Measurements from ENCODE around the gene GALNT3.
A peak's percentile ranks its signal among the peaks of the same experiment; 100 is the strongest.

GALNT3 gene

DNA sequence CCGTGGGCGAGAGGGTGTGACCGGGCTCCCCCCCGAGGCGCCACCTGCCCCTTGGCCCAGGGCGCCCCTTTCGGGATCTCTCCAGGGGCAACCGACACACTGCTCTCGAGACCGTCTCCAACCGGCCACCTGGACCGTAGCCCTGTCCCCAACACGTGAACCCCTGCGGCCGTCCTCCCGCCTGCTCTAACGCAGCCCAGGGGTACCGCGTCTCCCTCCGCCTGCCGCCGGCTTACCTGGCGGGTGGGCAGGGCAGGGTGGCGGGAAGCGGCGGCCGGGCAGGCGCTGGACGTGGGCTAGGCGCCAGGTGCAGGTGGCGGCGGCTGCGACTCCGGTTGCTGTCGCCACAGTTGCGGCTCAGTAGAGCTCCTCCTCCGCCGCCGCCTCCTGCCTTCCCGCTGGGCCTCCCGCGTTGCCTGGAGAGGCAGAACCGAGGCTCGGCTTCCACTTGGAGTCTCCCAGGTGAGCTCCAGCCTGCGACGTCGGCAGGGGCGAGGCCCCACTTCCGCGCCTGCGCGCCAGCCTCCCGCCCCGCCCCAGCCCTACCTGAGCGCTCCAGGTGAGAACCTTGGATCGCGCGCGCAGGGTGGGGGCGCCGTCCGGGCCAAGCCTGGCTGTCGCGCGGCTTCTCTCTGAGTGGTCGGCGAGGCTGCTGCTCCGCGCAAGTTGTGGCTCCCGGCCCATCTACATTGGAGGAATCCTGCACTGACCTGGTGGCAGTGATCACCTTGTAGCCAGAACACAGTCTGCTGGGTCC, at the start of gene GALNT3:
GALNT3 (minus strand) TSS at position 469 of the 757 bp plus-strand sequence. CDS start 23,547 bp downstream, outside the sequence.
- no peak for DNase-seq (ENCODE audit: low read depth, low spot score)

- no peak for DNase-seq (ENCODE audit: low read depth, low spot score)
These were observed 49.3 kb upstream of the GALNT3 start for GRCh38 chr2:165843351-165843750.

DNA sequence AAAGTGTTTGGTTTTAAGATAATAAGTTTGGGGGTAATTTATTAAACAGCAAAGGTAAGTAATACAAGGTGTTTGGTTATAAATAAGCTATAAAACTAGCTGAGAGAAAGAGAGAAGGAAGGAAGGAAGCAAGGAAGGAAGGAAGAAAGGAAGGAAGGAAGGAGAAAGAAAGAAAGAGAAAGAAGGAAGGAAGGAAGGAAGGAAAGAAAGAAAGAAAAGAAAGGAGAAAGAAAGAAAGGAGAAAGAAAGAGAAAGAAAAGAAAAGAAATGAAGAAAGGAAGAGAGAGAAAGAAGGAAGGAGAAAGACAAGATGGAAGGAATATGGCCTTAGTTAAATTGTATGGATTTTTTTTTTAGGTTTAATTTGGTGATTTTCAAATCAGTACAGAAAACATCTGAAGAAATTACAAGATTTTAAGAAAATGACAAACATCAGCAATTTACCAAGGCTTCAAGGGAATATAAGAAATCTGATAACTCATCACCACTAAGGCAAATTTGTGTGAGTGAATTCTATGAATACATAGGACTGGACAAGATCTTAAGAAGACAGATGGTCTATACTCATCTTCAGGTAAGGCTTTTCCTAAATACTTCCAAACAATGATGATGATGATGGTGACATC, 46.4 kb upstream of the GALNT3 start:
- DNase-seq (ENCODE audit: low read depth, low spot score), result no peak

DNA sequence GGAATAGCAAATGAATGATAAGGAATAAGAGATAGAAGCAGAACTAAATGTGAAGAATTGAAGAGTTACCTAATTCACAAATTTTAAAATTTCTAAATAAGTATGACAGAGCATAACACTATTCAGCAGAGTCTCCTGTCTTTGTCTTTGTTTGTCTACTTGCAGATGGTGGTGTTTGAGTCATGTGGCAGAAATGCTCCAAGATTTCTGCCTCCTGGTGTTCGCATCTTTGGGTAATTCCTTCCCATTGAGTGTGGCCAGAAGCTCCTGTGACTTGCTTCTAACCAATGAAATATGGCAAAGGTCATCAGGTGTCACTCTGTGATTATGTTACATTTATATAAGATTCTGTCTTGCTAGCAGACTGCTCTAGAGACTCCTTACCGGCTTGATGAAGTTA, 45.6 kb upstream of the GALNT3 start:
- DNase-seq (ENCODE audit: low read depth, low spot score), result no peak

DNA sequence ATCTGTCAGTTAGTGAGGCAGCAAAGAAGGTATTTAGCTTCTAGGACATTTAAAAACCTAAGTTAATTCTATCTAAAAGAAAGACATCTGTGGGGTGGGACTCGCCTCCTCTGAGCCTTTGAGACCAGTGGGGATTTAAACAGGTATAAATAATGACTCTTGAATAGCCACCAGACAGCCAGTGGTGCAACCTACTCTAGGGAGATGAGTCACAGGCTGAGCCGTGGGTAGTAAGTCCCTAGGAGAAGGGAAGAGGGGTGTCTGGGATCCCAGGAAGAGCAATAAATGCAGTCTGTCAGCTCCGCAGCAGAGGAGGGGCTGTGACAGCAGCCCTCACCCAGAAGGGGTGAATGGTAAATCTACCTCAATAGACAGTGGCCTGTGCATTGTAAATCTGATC, 43.1 kb upstream of the GALNT3 start:
- no peak for DNase-seq (ENCODE audit: low read depth, low spot score)

GRCh38 chr2:165835363-165835762, 41.3 kb upstream of the GALNT3 start:
- DNase-seq (ENCODE audit: low read depth, low spot score), result no peak

- no peak for DNase-seq (ENCODE audit: low read depth, low spot score)
These were observed 39.1 kb upstream of the GALNT3 start for GRCh38 chr2:165833156-165833555.

DNA sequence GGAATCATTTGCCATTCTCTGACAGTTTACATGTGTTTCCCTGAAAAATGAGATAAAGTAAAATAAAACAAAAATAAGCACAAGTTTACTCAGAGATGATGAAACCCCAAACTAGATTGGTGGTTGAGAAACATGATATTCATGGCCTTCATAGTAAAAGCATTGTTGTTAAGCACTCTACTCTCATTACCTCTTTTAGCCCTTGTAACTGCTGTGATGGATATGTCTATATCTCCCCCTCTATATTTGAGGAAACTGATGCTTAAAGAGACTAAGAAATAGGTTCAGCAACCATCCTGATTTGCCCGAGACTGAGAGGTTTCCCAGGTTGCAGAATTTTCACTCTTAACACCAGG, 33.9 kb upstream of the GALNT3 start:
- DNase-seq (ENCODE audit: low read depth, low spot score), result no peak

GRCh38 chr2:165827016-165827920, 33.2 kb upstream of the GALNT3 start:
- no peak for DNase-seq (ENCODE audit: low read depth, low spot score)

GRCh38 chr2:165825041-165825440, 31.0 kb upstream of the GALNT3 start:
- DNase-seq (ENCODE audit: low read depth, low spot score), result peak; percentile 31

DNA sequence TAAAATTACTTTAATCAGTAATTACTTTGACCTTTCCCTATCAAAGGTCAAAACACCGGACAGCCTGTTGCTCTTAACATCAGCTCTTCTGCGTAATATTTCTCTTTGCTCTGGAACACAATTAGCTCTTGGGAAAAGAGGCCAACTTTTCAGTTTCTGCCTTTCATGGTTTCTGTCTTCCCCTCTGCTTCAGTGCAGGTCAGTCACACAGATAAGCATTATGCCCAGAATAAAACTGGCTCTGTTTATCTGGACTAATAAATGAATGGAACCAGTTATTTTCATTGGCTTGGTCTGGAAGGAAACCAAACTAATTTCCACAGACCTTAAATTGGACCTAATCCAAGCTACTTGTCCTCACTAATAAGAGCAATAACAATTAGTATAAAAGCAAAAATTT, 26.2 kb upstream of the GALNT3 start:
- no peak for DNase-seq (ENCODE audit: low read depth, low spot score)

DNA sequence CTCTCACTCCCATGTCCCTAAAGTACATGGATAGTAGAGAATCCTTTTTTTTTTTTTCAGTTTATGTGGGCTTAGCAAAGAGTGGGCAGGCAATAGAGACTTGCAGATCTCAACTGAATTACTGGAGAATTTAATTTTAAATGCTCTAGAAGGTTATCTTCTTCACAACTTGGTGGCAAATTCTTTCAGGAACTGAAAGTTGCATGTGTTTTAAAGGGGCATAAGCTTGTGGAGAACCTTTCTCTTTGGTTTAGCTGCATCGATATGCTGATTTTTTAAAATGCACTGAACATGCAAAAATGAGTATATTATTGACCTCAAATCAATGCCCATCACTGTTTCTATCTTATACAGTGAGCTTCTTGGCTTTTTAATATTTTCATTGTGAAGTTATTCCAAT, 24.9 kb upstream of the GALNT3 start:
- DNase-seq (ENCODE audit: low read depth, low spot score), result no peak

DNA sequence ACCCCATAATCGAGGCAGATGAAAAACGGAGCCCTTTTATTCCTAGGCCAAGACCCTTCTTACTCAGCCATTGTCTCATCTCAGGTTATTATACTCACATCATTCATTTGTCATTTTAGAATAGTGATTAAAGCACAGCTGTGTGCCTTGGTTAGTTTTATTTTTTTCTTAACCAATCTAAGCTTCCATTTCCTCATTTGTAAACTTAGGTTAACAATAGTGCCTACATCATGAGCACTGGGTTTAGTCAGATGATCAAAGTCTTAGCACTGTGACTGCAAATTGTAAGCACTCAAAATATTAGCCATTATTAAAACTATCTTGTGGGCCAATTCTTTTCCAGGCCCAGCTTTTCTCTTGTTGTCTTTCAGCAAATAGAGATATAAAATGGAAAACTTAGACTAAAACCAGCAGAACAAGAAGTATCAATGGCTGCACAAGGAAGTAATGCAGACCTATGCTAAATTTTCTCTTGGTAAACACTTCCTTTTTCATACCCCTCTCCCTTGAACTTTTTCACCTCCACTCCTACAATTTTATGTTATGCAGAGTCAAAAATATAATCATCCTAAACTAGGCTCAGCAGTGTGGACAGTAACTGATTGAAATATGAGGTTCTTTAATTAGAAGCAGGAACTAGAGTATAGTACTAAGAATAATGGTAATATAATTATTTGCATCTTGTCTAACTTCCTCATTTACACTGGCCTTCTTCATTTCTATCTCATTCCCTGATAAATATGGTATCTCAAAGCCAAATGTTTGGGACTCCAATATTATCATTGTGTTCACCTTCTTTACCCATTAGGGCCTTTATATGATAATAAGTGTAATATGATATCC, 21.5 kb upstream of the GALNT3 start:
- no peak for DNase-seq (ENCODE audit: low read depth, low spot score)

- no peak for DNase-seq (ENCODE audit: low read depth, low spot score)
These were observed 20.4 kb upstream of the GALNT3 start for GRCh38 chr2:165814473-165814872.

- DNase-seq (ENCODE audit: low read depth, low spot score), result no peak
These were observed 17.7 kb upstream of the GALNT3 start for GRCh38 chr2:165811592-165812370.

- DNase-seq (ENCODE audit: low read depth, low spot score), result no peak
These were observed 16.4 kb upstream of the GALNT3 start for GRCh38 chr2:165810418-165810817.

DNA sequence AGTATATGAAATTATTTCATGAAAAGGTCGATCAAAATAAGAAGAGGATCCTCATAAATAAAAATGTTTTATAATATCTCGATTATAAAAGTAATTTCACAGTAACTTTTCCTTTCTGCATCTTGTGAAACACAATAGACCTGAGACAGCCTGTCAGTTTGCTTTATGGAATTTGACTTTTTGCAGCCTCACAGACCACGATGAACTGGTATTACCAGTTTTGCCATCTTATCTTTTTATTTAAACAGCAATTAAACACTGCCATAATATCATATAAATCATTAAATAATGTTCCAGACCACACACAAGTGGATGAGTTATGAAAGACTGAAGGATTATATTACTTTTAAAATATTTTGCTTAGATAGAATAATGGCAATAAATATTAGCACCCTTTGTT, 10.7 kb upstream of the GALNT3 start:
- DNase-seq (ENCODE audit: low read depth, low spot score), result no peak

DNA sequence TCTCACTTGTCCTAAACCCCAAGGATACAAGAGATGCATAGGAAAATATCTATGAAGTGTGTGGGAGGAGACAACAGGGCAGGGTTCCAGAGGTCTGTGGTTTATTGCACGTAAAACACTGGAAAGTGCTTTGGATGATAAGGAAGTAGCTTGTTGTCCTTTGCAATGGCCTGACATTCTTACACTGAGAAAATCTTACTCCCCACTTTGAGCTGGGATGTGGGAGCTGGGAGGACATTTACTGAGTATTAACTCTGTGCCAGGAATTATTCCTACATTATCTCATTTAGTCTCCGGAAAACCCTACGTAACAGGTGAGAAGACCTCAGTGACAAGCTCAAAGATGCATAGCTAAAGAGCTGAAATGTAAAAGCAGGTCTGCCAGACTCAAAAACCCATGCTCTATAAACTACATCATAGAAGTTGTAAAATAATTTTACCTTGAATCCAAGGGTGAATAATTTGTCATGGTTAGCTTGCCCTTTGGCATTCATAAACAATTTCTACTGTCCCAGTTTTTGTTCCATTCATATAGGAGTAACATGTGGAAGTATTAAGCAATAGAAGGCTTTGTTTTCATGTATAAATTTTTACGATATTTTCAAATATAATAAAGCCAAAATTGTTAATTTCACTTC, 9.2 kb upstream of the GALNT3 start:
- no peak for DNase-seq (ENCODE audit: low read depth, low spot score)

DNA sequence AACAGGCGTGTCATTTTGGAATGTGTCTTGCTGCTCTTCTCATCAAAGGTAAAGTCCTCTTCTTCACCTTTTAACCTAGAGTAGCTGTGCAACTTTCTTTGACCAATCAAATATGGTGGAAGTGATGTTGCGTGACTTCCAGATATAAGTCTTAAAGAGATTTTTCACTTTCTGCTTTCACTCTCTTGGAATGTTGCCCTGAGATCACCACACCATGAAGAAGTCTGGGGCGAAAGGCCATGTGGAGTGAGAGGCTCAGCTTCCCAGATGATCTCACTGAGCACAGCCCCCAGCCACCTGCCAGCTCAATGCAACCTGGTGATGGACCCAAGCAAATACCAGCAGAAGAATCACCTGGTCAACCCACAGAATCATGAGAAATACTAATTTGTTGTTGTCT, 7.1 kb upstream of the GALNT3 start:
- no peak for DNase-seq (ENCODE audit: low read depth, low spot score)

DNA sequence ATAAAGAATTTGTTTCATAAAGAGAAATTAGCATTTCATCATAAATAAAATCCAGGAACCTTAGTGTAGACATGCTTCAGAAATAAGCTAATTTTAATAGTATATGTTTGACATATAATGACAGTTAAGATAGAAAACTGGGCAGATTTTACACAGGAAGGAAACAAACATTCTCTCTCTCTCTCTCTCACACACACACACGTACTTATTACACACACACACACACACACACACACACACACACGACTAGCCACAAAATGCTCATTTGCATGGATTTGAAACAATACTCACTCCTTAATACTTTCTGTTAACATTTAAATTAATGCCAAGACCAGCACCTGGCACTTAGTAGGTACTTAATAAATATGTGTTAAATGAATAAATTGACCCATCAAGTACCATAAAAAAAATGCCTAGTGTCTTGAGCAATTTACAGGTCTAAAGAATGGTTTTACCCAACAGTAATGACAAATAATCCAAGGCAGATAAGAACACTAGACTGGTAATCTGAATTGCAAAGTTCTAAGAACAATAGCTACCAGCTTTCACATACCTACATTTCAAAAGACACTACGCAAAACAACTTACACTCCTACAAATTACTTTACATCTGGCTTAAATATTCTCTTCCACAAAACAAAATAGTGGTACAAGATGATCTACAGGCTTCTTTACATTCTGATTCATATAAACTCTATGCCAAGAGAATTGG, 2.9 kb upstream of the GALNT3 start:
- DNase-seq (ENCODE audit: low read depth, low spot score), result no peak
